Right kidney (tissue), 1 donor: ENCODE results near the gene RETREG1.
"Not testable (repeated sequence)": the region's sequence is repeated elsewhere in the genome, so short reads cannot be mapped to it uniquely, and the experiment has no call there.

ENCODE experiments used
- DNase-seq: peaks from one replicate; pipeline ENCODE4 v3.0.0-alpha.2; 2016

The RETREG1 gene

GRCh38 chr5:16487456-16487855, 129.3 kb downstream of the RETREG1 start:
- no peak for DNase-seq

- no peak for DNase-seq
Observed at GRCh38 chr5:16486711-16487111, 130.1 kb downstream of the RETREG1 start.

- DNase-seq, result no peak
Observed at GRCh38 chr5:16485656-16486055, 131.1 kb downstream of the RETREG1 start.

GRCh38 chr5:16484081-16484480, 132.7 kb downstream of the RETREG1 start:
- no peak for DNase-seq

- DNase-seq, result no peak
Observed at GRCh38 chr5:16483361-16483760, 133.4 kb downstream of the RETREG1 start.

GRCh38 chr5:16482891-16483290, 133.9 kb downstream of the RETREG1 start:
- DNase-seq, result no peak

- no peak for DNase-seq
Observed at GRCh38 chr5:16480821-16481538, 135.8 kb downstream of the RETREG1 start.

GRCh38 chr5:16480144-16480543, 136.7 kb downstream of the RETREG1 start:
- no peak for DNase-seq

GRCh38 chr5:16477541-16477940, 139.3 kb downstream of the RETREG1 start:
- DNase-seq, result no peak

- DNase-seq, result not testable (repeated sequence)
Observed at GRCh38 chr5:16476417-16476816, 140.4 kb downstream of the RETREG1 start.

- no peak for DNase-seq
Observed at GRCh38 chr5:16471387-16471786, 145.4 kb downstream of the RETREG1 start.

- no peak for DNase-seq
Observed at GRCh38 chr5:16467363-16468219, 149.2 kb downstream of the RETREG1 start.

- peak; percentile 91 for DNase-seq
Observed at GRCh38 chr5:16465544-16466432, 151.0 kb downstream of the RETREG1 start, which contains the start of gene ZNF622. Gene ZNF622, minus strand, starts transcription at chr5:16465800. Its CDS starts 135 bp downstream, at chr5:16465665.

- no peak for DNase-seq
Observed at GRCh38 chr5:16464664-16465543, 151.9 kb downstream of the RETREG1 start.

- DNase-seq, result no peak
Observed at GRCh38 chr5:16464231-16464630, 152.6 kb downstream of the RETREG1 start.

- DNase-seq, result no peak
Observed at GRCh38 chr5:16461782-16462181, 155.0 kb downstream of the RETREG1 start.

- DNase-seq, result no peak
Observed at GRCh38 chr5:16461026-16461425, 155.8 kb downstream of the RETREG1 start.

GRCh38 chr5:16459451-16459850, 157.3 kb downstream of the RETREG1 start:
- no peak for DNase-seq

GRCh38 chr5:16457853-16458252, 158.9 kb downstream of the RETREG1 start:
- DNase-seq, result no peak

- DNase-seq, result no peak
Observed at GRCh38 chr5:16457451-16457850, 159.3 kb downstream of the RETREG1 start.

GRCh38 chr5:16456103-16456832, 160.5 kb downstream of the RETREG1 start:
- DNase-seq, result peak; percentile 32
